ENCODE data around the gene ACTBL2.
"Not testable (repeated sequence)": the region's sequence is repeated elsewhere in the genome, so short reads cannot be mapped to it uniquely, and the experiment has no call there.

ACTBL2 gene

GRCh38 chr5:57494104-57495098, 11.8 kb upstream of the ACTBL2 start:
- peak; percentile 39 to 45 for DNase-seq

GRCh38 chr5:57493034-57493433, 10.4 kb upstream of the ACTBL2 start:
- DNase-seq: no peak

GRCh38 chr5:57492632-57493031, 10.0 kb upstream of the ACTBL2 start:
- no peak for DNase-seq

DNA sequence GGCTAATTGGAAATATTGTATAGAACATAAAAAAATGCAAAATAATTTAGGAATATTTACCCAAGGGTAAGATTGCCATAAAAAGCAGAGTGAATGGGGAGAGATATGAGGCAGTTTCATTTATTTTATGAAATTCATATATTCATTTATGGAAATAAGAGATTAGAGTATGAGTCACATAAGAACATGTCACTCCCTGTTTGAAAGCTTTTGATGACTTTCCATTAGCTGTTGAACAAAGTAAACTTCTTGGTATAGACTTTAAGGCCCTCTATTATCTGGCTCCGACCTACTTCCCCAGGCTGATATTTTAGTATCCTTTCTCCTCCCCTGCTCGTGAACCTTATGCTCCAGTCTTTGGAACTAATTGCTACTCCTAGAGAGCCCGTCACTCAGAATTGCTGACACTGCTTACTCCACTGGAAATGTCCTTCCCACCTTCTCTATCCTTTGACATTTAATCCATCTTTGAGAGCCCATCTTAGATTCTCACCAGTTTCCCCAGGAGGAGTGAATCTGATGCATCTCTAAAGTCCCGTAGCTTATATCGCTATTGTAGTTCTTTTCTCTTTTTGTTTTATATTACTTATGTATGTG, 8.9 kb upstream of the ACTBL2 start:
- DNase-seq: no peak

DNA sequence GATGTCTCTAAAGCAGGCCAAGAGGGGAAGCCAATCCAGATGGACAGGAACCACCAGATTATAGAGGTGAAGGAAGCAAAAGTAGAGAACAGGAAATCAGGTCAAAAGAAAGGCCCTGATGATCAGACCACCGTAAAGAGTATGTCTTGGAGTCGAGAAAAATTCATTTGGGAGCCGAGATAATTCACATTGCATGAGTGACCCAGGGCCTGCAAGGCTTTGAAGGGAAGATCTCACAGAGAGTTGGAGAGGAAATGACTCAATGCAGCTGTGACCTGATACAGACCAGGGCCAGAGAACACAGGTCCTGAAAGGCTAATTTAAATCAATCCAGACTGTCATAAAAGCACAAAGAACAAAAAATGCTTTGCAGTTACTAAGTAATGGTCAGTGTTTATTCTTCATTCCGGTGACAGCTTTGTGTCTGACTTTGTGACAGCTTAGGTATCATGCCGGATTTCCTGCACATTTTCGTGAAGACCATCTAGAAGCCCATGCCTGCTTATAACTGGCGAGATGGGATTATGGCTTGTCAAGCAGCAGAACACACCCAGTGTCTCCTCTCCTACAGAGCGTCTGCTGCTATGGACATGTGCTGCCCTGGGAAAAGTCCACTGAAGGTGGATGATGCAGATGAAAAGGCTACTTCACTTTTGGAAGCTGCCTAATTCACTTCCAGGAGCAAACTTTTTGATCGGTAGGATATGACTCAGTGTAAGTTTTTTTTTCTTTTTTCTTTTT, 5.8 kb upstream of the ACTBL2 start:
- DNase-seq: no peak

DNA sequence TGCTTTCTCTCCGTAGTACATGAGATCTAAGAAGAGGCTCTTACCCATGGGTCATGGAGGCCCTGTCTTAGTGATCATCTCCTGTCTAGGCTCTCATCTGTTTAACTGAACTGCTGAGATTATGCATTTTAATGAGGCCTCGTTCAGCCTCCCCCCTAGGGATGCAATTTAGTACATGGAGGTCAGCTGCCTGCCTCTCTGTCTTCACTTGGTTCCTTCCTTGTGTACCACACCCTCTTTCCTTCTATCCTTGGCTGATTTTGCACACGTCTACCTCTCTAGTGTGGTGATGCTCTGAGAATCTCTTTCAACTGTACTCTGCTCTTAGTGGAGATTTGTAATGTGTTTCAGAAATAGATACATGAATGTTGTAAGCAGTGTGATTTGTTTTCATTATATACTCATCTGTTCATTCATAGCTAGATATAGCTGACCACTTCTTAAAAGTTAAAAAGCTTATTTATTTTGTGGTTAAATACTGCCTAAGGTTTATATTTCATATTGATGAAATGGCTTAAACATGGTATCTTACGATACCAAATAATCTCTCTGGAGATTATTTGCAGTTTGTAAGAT, 3.5 kb upstream of the ACTBL2 start:
- DNase-seq: no peak

DNA sequence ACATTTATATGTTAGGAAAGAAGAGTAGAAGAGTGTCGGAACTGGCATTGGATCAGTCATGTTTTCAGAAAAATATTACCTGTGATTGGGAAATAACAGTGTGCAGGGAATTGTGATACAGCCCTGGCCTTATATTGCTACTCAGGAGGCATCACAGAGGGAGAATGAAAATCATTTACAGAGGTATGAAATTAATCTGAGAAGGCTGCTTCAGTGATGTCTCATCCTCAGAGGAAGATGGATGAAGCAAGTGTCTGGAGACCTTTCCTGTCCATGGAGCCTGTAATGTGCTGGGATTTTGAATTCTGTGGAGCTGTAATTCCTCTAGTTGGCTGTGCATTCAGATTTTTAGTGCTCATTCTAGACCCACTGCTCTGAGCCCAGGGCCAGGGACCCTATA, 3.8 kb downstream of the ACTBL2 start:
- DNase-seq: no peak

- no peak for DNase-seq
These were observed 6.0 kb downstream of the ACTBL2 start for GRCh38 chr5:57476601-57477056.

- DNase-seq: no peak
These were observed 12.3 kb downstream of the ACTBL2 start for GRCh38 chr5:57470339-57470738.

- DNase-seq: no peak
These were observed 14.0 kb downstream of the ACTBL2 start for GRCh38 chr5:57468481-57469163.

DNA sequence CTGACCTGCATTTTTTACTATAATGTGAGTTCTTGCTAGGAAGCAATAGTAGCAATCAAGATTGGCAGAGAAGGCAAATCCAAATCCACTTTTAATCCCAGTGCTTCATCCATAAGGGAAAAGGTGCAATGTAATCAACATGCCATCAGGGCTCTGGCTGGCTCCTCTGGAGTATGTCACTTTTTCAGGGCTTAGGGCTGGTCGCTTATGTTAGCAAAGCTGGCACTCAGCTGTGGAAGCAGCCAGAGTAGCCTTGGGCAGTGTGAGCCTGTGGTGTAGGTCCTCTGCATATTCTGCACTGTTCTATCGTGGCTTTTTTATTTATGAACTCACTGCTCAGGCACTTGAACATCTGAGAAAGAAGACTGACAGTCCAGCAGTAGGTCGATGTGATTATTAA, 16.1 kb downstream of the ACTBL2 start:
- DNase-seq: no peak

GRCh38 chr5:57460056-57460455, 22.6 kb downstream of the ACTBL2 start:
- not testable (repeated sequence) for DNase-seq

DNA sequence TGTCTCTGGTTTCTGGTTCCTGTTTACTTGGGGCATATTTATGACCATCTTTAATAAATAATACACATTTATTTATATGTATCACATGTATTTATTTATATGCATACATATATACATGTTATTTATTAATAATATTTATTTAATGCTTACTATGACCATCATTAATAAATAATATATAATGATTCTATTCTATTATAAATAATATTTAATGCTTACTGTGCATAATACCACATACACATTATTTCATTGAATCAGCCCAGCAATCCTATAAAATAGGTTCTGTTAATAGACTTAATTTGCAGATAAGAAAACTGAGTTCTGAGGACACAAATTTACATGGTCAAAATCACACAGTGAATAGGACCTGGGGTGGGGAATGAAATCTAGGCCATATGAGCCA, 24.2 kb downstream of the ACTBL2 start:
- no peak for DNase-seq

DNA sequence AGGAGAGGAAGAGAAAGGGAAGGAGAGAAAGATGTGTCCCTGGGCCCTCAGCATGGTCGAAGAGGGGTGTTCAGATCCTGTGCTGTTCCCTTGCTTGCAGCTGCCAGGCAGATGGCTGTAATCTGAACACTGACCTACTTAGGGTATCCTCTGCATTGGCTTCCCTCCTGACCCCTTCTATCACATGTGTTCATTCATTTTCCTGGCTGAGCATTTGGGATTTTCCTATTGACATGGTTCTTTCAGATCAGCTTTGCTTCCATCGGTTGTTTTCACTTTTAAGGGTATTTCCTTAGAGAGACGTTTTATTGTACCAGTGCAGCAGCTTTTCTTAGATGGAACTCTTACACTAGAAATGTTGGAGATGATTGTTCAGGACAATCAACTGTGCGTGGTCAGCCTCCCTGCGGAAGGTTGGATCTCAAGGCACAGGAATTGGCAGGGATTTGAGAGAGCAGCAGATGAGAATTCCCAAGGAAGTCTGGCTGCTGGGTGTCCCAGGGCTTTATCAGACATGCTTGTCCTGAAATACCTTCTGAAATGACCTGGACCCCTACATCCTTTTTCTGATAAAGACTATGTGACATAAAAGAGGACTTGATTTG, 26.0 kb downstream of the ACTBL2 start:
- no peak for DNase-seq

- DNase-seq: no peak
These were observed 26.8 kb downstream of the ACTBL2 start for GRCh38 chr5:57455511-57456455.

DNA sequence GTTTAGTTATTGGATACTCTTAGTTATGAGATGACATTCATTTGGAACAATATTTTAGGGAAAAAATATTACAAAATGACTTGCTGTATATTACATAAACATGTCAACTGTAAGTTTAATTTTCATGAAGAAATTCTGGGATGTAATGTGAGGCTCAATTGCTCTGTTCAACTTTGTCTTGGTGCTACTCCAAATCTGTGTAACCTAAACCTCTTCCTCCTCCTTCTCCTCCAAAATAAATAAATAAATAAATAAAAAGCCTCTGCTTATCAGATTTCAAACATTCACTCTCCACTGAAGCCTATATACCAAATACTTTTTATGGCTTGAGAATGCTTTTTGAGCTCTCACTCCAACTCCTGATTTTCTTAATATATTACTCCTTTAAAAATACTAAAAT, 27.7 kb downstream of the ACTBL2 start:
- no peak for DNase-seq

- DNase-seq: no peak
These were observed 28.9 kb downstream of the ACTBL2 start for GRCh38 chr5:57453728-57454127.

DNA sequence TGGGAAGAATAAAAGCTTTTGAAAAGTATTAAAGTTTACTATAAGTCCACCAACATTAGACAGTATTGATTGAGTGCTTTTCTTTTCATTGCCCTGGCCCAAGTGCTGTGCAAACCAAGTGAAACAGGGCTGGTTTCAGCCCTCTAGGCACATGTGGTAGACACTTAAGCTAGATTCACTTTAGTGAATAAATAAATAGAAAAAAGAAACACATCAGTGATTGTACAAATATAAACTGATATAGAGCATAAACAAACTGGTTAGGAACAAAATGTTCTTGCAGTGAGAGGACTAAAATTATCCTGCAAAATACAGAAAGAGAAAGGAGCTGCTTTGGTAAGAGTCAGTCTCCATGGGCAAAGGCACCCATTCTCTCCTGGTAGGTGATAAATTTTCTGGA, 29.7 kb downstream of the ACTBL2 start:
- DNase-seq: no peak

DNA sequence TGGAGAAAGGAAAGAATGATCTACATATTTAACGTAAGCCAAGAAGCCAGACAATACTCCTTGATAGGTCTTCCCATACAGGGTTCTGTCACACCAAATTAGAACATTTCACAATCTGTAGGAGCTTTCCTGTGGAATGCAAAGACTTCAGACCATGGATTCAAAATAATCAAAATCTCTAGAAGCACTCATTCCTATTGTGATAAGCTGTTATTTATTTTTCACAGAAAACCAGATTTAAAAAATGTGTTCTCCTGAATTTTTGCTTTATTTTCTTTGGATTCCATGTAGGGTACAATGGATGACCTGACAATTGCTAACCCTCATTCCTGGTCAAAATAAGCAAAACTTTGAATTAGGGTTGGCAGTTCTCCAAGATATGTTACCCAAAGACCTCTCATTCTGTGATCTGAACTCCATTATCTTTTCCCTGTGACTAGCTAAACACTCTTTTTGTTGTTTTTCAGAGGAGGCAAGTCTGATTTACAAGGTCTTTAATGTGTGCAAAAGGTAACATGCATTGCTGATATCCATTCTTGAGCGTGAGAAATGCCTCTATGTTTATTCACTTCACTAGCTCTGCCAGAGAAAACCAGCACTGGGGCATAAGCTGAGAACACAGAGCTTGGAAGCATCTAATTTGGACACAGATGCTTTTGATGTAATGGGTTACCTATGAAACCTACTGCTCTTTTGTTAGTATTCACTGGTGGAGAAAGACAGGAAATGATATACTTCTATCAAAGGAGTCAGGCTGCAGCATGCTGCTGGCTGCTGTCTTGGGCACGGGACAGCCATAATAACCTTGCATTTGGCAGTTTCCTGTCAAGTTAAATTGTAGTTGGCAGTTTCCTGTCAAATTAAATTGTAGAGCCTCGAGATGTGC, 31.4 kb downstream of the ACTBL2 start:
- DNase-seq: no peak

DNA sequence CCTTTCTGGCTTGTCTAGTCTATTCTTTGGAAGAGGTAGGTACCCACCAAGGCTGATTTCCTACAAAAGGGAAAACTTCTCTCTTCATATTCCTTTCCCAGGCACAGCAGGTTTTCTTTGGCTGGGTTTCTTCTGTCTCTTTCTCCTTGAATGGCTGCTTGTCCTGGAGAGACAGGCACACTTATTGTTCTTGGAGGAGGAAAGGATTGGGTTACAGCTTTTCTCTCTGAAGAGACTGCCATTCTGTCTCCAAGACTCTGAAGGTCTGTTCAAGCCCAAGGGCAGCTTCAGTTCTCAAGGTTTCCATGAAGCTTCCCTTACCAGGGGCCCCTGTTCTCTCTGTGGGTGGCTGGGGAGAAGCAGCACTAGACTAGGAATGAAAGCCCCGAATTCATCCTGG, 33.9 kb downstream of the ACTBL2 start:
- no peak for DNase-seq

All from stimulated activated CD4-positive, alpha-beta T cell treated with anti-CD3 and anti-CD28 coated beads, Interleukin-4, amount 100 ng/mL, for 4 hours (primary cell).